Raji (cell line): Measurements from ENCODE around the gene HMGB2.

Experiments
- POLR2A ChIP-seq: IDR thresholded peaks from 2 replicates; pipeline ENCODE4 v1.6.1; 2011; ENCODE audit warnings: low read depth, low read length, control low read depth; ENCODE audit not compliant: insufficient read depth

HMGB2 gene

DNA sequence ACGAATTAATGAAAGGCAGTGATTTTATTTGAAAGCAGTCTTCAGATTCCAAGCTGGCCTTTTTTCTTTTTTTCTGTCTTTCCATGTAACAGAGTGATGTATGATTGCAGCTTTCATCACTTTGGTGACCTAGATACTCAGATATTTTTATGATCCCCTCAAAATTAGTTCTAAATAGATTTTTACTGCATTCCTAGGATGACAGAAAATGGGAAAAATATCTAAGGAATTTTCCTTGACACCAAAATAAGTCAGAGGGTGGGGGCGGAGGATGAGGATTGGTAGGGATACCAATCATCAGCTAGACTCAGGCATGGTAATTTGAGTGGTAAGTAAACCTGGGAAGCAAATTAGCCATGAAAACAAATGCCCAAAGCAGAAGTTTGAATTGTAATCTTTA is 11.9 kb upstream of the HMGB2 start:
- TF ChIP-seq POLR2A, result no peak

DNA sequence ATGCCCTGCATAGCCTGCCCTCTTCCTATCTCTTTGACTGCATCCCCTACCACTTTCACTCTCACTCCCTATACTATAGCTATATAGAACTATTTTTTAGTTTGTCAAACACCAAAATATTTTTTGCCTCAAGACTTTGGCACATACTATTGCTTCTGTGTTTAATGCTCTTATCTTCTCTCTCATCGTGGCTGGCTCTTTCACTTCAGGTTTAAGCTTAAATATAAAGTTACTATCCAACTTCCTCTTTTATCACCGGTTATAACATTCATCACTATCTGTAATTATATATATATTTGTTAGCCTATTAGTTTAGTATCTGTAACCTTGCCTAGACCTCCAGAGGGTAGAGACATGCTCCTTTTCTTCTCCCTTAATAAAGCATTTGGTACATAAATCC is 11.5 kb upstream of the HMGB2 start:
- TF ChIP-seq POLR2A, result no peak

DNA sequence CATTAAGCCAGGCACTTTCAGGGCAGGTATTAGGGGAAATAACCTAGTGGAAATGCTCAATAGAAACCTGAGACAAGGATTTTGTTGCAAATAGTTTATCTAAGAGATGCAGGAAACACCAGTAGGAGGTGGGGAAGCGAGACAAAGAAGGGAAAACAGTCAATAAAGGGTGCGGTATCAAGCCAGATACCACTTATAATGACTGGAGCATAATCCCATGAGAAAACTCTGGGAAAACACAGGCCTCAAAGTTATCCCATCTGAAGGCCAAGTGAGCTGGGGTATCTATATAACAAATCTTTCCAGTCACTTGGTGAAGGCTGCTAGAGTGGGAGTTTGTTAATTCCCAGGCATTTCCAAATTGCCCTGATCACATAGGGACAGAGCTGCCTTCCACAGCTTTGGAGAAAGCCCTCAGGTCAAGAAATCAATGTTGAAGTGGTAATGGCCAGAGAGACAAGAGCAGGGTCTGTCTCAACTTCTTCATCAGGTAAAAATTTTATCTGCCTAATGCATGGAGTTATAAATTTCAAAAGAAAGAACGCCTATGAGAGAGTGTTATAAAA is 9.8 kb upstream of the HMGB2 start:
- TF ChIP-seq POLR2A, result no peak

DNA sequence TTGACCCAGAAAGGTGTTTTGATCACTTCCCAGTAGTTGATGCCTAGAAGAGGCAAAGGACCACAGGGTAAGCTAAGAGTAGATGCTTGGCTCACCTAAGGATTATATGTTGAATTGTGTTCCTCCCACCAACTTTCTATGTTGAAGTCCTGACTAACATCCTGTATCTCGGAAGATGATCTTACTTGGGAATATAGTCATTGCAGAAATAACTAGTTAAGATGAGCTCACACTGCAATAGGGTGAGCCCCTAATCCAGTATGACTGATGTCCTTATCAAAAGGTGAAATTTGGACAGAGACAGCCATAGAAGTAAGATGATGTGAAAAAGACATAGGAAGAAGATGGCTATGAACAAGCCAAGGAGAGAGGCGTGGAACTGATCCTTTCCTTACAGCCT is 3.3 kb upstream of the HMGB2 start:
- TF ChIP-seq POLR2A, result no peak

DNA sequence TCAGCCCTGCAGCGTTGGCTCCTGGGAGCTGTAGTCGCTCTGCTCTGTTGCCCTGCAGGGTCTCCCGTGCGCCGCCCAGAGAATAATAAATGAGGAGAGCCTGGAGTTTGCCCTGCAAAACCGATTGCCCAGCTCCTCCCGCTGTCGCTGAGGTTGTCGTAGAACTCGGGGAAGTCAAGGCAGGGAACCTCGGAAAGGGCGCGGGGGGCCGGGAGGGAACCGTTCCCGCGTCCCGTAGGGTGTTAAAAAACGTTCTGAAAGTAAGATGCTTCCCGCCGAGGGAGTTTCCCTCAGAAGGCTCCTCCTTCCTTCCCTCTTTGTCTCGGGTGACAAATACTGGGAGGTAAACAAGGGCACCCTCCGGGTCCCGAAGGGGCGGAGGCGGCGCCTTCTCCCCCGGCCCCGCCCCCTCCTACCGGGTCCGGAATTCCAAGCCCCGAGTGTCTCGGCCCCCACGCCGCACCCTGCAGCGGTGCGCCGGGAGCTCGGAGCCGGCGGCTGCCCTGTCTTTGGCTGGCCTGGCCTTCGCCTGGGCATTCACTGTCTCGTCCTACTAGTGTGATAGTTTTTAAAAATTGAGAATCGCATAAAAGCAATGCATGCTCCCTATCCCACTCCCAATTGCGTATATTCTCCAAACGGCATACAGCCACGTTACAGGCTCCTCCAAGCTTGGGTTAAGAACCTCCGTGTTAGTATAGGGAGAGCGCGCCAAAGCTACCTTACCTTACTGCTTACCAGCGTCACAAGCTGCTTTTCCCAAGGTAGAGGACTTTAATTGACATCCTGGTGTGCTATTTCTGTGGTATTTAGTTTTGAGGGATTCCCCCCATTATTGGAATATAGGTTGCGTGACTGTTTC is 964 bp upstream of the HMGB2 start:
- peak; percentile 69 for TF ChIP-seq POLR2A

DNA sequence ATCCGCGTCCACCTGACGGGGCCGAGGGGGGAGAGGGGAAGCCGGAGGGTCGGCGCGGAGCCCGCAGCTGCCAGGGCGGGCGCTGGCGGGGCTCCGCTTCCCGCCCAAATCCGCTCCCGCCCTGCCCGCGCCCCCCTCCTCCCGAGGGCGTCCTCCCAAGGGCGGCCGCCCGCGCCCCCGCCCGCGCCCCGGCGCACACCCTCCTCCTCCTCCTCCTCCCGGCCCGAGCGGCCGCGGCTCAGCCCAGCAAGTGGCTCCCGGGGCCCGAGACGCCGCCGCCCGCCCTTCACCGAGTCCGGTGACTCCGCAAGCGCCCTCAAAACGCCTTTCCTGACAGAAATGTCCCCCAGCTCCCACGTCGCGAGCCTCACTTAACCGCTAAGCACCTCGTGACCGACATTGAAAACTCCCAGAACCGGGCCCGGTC is 487 bp downstream of the HMGB2 start:
- TF ChIP-seq POLR2A, result no peak

DNA sequence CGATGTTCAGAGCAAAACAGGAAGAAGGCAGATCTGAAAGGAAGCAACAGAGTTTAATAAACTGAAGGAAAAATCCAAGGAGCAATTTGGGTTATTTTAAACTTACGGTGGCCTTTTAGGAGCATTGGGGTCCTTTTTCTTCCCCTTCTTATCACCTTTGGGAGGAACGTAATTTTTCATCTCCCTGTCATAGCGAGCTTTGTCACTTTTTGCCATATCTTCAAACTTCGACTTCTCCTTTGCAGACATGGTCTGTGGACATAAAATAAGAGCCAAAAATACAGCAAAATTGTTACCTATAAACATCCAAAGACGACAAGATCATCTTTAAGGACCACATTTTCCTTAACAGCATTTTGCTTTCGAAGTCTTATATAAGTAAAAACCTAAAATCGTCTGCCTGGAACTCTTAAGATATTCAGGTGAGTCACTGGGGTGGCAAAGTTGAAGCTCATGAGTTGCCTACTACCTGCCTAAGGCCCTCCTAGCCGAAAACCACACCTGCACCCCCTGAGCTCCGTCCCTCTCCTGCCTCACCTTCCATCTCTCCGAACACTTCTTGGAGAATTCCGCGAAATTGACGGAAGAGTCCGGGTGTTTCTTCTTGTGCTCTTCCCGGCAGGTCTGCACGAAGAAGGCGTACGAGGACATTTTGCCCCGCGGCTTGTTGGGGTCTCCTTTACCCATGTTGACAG is 1.0 kb downstream of the HMGB2 start:
- TF ChIP-seq POLR2A, result no peak

DNA sequence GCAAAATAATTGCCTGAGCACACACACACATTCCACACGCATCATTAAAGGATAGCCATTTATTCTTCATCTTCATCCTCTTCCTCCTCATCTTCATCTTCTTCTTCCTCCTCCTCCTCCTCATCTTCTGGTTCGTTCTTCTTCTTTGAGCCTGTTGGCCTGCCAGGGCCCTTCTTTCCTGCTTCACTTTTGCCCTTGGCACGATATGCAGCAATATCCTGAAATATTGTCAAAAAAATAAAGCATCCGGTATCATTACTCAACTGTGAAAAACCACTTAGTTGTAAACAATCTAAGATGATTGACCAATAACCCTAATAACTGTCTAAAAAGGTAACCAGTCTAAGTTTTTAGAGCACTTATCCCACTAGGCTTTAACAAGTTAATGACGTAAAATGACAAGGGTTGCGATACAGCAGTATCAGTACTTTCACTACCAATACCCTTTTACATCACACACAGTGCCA is 2.1 kb downstream of the HMGB2 start:
- no peak for TF ChIP-seq POLR2A

DNA sequence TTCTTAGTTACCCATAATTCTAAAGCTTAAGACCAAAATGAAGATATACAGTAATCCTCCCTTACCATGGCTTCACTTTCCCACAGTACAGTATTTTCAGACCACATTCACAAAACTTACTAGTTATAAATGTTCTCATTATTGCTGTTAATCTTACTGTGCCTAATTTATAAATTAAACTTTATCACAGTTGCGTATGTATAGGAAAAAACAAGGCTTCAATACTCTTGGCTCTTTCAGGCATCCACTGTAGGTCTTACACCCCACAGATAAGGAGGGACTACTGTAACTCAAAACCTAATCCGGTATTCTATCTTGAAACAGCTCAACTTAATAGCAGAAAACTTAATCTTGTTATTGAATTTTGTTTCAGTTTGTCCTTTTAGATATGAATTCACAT is 3.6 kb downstream of the HMGB2 start:
- TF ChIP-seq POLR2A, result no peak

DNA sequence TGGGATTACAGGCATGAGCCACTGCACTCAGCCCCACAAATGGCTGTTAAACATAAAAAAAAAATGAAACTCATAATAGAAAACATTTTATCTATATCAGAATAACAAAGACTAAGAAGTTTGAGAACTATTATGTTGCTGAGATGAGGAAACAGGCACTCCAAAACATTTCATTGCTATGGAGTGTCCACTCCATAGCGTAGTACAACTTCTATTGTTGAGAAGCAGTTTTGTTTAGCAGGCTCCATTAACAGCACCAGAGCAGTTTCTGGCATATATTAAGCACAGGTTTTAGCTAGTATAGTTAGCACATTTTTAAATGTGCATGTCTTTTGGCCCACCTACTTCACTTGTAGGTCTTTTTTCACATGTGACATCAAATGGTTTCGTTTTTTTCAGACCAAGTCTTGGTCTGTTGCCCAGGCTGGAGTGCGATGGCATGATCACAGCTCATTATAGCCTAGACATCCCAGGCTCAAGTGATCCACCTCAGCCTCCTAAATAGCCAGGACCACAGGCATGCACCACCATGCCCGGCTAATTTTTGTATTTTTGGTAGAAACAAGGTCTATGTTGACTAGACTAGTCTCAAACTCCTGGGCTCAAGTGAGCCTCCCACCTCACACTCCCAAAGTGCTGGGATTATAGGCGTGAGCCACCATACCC is 5.8 kb downstream of the HMGB2 start:
- no peak for TF ChIP-seq POLR2A

DNA sequence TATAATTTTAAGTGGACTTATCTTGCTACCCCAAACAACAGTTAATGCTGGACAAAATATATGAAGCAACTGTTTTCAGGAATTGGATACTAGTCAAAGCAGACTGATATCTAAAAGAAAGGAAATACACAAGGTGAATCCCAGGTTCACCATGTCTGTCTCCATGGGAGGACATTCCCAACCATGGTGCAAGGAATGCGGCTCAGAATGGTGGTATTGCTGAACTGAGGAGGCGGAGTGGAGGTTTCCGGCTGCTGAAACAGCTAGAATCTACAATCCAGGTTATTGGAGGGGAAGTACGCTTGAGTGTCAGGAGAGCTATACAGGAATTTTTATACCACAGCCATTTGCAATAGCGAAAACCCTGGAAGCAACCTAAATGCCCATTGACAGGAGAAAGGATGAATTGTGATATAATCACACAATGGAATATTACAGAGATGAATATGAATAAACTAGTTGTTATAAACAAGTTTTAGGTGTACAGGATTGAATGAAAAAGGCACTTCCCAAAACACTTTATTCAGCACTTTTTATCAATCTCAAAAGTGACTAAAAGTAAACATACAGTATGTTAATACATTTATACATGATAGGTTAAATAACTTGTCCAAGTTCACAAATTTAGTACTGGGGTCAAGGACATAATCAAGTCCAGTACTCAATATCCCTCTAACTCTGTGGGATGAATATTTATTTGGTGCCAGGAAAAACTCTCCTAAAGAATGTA is 9.0 kb downstream of the HMGB2 start:
- TF ChIP-seq POLR2A, result no peak

DNA sequence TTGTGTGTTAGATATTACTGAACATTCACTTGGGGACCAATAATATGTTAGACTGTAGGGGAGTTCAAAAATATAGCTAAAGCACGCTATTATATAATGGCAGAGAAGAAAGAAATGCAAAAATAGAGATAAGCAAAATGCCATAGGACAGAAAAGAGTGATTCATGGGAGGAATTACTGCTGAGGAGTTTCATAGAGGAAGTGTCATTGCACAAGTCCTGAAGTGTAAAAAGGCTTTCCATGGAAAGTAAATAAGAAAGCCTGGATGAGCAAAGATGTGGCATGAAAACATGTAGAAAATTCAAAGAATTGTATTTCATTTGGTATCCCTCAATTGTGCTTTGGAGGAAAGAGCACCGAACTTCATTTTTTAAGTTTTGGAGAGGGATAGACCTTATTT is 14.5 kb downstream of the HMGB2 start:
- TF ChIP-seq POLR2A, result no peak

DNA sequence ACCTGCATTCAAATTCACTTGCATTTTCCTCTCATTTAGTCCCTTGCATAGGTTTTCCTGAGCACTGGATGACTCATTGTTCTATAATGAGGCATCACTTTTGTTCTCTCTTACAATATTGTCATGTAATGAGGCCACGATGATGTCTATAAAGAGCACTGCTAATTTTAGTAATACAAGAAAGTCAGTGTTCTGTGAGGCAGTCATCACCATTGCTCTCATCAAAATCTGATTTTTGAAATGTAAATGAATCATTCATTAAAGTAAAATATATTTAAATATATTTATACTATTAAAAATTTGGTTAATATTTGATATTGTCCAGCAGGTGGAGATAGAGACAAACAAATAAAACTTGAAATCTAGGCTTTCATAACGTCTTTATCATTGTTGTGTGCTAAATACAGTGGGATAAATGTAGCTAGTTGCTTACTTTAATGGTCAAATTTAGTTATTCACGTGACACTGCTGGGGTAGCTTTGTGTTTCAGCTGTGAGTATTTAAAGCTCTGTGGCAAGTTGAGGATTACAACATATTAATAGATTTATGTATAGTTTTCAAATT is 15.4 kb downstream of the HMGB2 start:
- TF ChIP-seq POLR2A, result no peak

DNA sequence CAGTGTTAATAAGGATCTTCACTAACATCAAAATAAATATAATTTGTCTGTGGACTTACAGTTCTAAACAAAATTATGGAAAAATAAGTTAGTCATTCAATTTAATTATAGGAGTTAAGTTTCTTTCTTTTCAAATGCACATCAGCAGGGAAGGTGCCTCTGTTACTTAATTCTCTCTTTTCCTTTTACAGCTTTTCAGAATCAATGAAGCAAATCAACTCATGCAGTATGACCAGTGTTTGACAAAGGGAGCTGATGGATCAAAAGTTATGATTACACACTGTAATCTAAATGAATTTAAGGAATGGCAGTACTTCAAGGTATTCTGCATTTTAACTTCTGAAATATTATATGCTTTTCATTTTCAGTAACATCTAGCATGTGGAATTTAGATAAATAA is 15.9 kb downstream of the HMGB2 start:
- TF ChIP-seq POLR2A, result no peak
